ENCODE measurements around the gene BICRA. TPM values are rescaled to one million over a fixed set of nuclear protein-coding genes. Genes with fewer than 3 reads are reported as not detected.

BICRA gene
- total RNA-seq, 1 experiment from 2014 or later, result 23.1 TPM

DNA sequence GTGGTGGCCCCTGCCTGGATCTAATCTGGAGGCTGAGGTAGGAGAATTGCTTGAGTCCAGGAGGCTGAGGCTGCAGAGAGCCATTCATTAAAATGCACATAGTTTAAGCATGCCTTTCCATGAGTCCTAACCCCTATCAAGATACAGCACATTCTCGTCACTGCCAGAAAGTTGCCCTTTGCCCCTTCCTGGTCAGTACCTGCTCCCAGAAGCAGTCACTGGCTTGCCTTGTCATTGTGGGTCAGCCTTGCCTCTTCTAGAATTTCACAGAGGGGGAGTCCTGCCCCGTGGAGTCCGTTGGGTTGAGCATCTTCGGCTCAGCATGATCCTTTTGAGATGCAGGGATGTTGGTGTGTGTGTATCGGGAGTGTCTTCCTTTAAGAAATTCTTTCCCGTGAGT, 10.8 kb downstream of the BICRA start:
- H3K4me3 ChIP-seq (ENCODE audit: low read depth, low read length, poor library complexity, severe bottlenecking), result no peak overlapping the region
- ChIA-PET CTCF (no interaction called here), POLR2A (ENCODE audit: low non-redundant PET) (interaction anchor here (0.5 kb wide), 1 partner anchor 518 kb away, joined by 3 read pairs; no protein-coding TSS in a partner anchor)
- H3K4me1 ChIP-seq (ENCODE audit: insufficient read depth, low read length, poor library complexity, severe bottlenecking), result no peaks in the 10 kb centered on the region
- no peak overlapping the region for H3K27ac ChIP-seq (ENCODE audit: low read depth, low read length, poor library complexity, severe bottlenecking)
- H3K36me3 ChIP-seq (ENCODE audit: insufficient read depth, low read length, poor library complexity, severe bottlenecking), result no peaks in the 10 kb centered on the region
- BruUV-seq (replicated peaks), result no TSS peak
- H3K9me3 ChIP-seq (ENCODE audit: low read depth, low read length, poor library complexity, severe bottlenecking), result no peaks in the 10 kb centered on the region
- intact Hi-C loops (cut with micrococcal nuclease; ENCODE audit: unreplicated experiment), result no loop called here
- H3K27me3 ChIP-seq (replicated peaks; ENCODE audit: insufficient read depth, low read depth, low read length, poor library complexity), result no peaks in the 10 kb centered on the region
- TF ChIP-seq CTCF (conservative IDR thresholded peaks at IDR 0.05; ENCODE audit: low read depth, low read length) (no peak), EZH2 (IDR thresholded peaks at IDR 0.05; ENCODE audit: borderline replicate concordance, low read depth, low read length, poor library complexity, severe bottlenecking) (no peak)
- no peak for DNase-seq (ENCODE audit: low spot score)

- intact Hi-C loops (cut with micrococcal nuclease; ENCODE audit: unreplicated experiment), result no loop called here
- no peak for TF ChIP-seq EZH2 (IDR thresholded peaks at IDR 0.05; ENCODE audit: borderline replicate concordance, low read depth, low read length, poor library complexity, severe bottlenecking)
- no peak for TF ChIP-seq CTCF (conservative IDR thresholded peaks at IDR 0.05; ENCODE audit: low read depth, low read length)
- Histone ChIP-seq H3K4me3 (ENCODE audit: low read depth, low read length, poor library complexity, severe bottlenecking) (no peak overlapping the region), H3K27ac (ENCODE audit: low read depth, low read length, poor library complexity, severe bottlenecking) (no peak overlapping the region), H3K27me3 (replicated peaks; ENCODE audit: insufficient read depth, low read depth, low read length, poor library complexity) (no peaks in the 10 kb centered on the region), H3K36me3 (ENCODE audit: insufficient read depth, low read length, poor library complexity, severe bottlenecking) (no peaks in the 10 kb centered on the region), H3K4me1 (ENCODE audit: insufficient read depth, low read length, poor library complexity, severe bottlenecking) (no peaks in the 10 kb centered on the region), H3K9me3 (ENCODE audit: low read depth, low read length, poor library complexity, severe bottlenecking) (no peaks in the 10 kb centered on the region)
- no peak for DNase-seq (ENCODE audit: low spot score)
- POLR2A ChIA-PET (ENCODE audit: low non-redundant PET), result no interaction called here
- CTCF ChIA-PET, result no interaction called here
- no TSS peak for BruUV-seq (replicated peaks)
Observed at GRCh38 chr19:47623151-47623920, 14.4 kb downstream of the BICRA start.

GRCh38 chr19:47623921-47624391, 15.0 kb downstream of the BICRA start:
- TF ChIP-seq CTCF (conservative IDR thresholded peaks at IDR 0.05; ENCODE audit: low read depth, low read length) (no peak), EZH2 (IDR thresholded peaks at IDR 0.05; ENCODE audit: borderline replicate concordance, low read depth, low read length, poor library complexity, severe bottlenecking) (no peak)
- CTCF ChIA-PET, result no interaction called here
- no peak for DNase-seq (ENCODE audit: low spot score)
- no peak overlapping the region for H3K4me3 ChIP-seq (ENCODE audit: low read depth, low read length, poor library complexity, severe bottlenecking)
- H3K4me1 ChIP-seq (ENCODE audit: insufficient read depth, low read length, poor library complexity, severe bottlenecking), result no peaks in the 10 kb centered on the region
- H3K9me3 ChIP-seq (ENCODE audit: low read depth, low read length, poor library complexity, severe bottlenecking), result no peaks in the 10 kb centered on the region
- POLR2A ChIA-PET (ENCODE audit: low non-redundant PET), result no interaction called here
- intact Hi-C loops (cut with micrococcal nuclease; ENCODE audit: unreplicated experiment), result no loop called here
- no peak overlapping the region for H3K27ac ChIP-seq (ENCODE audit: low read depth, low read length, poor library complexity, severe bottlenecking)
- no peaks in the 10 kb centered on the region for H3K27me3 ChIP-seq (replicated peaks; ENCODE audit: insufficient read depth, low read depth, low read length, poor library complexity)
- no peaks in the 10 kb centered on the region for H3K36me3 ChIP-seq (ENCODE audit: insufficient read depth, low read length, poor library complexity, severe bottlenecking)
- BruUV-seq (replicated peaks), result no TSS peak
